ENCODE results near the gene MUC12.

MUC12 gene

DNA sequence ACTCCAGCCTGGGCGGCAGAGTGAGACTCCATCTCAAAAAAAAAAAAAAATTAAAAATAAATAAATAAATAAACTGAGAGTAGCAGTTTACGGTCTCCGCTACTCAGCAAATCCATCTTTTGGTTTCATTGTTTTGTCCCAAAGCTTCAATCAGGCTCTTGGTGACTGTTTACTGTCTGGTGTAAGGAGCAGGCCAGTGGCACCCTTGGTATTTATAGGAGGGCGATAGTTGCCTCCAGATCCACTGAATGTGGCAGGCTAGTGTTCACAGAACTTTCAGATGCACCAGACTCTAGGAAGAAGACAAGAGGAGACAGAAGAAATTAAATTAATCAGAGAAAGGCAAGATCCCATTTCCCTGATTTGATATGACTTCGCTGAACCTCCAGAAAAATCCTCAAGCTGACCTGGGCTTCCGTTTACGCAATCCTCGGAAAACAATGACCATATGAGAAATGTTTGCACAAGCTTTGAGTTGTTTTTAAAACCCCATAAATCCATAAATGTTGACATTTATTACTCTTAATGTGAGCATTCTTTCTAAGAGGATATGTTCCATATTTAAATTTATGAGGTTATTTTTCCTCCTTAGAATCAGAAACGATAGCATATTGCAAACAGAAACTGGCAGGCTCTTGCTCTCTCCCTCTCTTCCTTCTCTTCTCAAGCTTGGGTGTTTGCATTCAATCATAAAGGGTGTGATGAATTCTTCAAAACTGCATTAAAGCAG lies 27.2 kb upstream of the MUC12 start:
- in situ Hi-C loops (cut with MboI; ENCODE audit: low sequenced_read_pairs, unreplicated experiment): no loop called here
- DNase-seq (ENCODE audit: low spot score): no peak
- TF ChIP-seq, protein P1, sequence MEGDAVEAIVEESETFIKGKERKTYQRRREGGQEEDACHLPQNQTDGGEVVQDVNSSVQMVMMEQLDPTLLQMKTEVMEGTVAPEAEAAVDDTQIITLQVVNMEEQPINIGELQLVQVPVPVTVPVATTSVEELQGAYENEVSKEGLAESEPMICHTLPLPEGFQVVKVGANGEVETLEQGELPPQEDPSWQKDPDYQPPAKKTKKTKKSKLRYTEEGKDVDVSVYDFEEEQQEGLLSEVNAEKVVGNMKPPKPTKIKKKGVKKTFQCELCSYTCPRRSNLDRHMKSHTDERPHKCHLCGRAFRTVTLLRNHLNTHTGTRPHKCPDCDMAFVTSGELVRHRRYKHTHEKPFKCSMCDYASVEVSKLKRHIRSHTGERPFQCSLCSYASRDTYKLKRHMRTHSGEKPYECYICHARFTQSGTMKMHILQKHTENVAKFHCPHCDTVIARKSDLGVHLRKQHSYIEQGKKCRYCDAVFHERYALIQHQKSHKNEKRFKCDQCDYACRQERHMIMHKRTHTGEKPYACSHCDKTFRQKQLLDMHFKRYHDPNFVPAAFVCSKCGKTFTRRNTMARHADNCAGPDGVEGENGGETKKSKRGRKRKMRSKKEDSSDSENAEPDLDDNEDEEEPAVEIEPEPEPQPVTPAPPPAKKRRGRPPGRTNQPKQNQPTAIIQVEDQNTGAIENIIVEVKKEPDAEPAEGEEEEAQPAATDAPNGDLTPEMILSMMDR (IDR thresholded peaks at IDR 0.05; ENCODE audit: borderline replicate concordance, control extremely low read depth, extremely low read depth, insufficient read depth, missing control alignments): no peak

GRCh38 chr7:100943693-100944092 lies 25.7 kb upstream of the MUC12 start:
- TF ChIP-seq, protein P1 (IDR thresholded peaks at IDR 0.05; ENCODE audit: borderline replicate concordance, control extremely low read depth, extremely low read depth, insufficient read depth, missing control alignments): no peak
- in situ Hi-C loops (cut with MboI; ENCODE audit: low sequenced_read_pairs, unreplicated experiment): no loop called here
- DNase-seq (ENCODE audit: low spot score): no peak

- DNase-seq (ENCODE audit: low spot score): no peak
- TF ChIP-seq, protein P1 (IDR thresholded peaks at IDR 0.05; ENCODE audit: borderline replicate concordance, control extremely low read depth, extremely low read depth, insufficient read depth, missing control alignments): no peak
- in situ Hi-C loops (cut with MboI; ENCODE audit: low sequenced_read_pairs, unreplicated experiment): no loop called here
Measured at GRCh38 chr7:100944138-100944537, 25.2 kb upstream of the MUC12 start.

- TF ChIP-seq, protein P1 (IDR thresholded peaks at IDR 0.05; ENCODE audit: borderline replicate concordance, control extremely low read depth, extremely low read depth, insufficient read depth, missing control alignments): no peak
- DNase-seq (ENCODE audit: low spot score): no peak
- in situ Hi-C loops (cut with MboI; ENCODE audit: low sequenced_read_pairs, unreplicated experiment): no loop called here
Measured at GRCh38 chr7:100946111-100946510, 23.3 kb upstream of the MUC12 start.

GRCh38 chr7:100946766-100947365 lies 22.5 kb upstream of the MUC12 start:
- TF ChIP-seq, protein P1 (IDR thresholded peaks at IDR 0.05; ENCODE audit: borderline replicate concordance, control extremely low read depth, extremely low read depth, insufficient read depth, missing control alignments): no peak
- no peak for DNase-seq (ENCODE audit: low spot score)
- in situ Hi-C loops (cut with MboI; ENCODE audit: low sequenced_read_pairs, unreplicated experiment): no loop called here

GRCh38 chr7:100947792-100948191 lies 21.6 kb upstream of the MUC12 start:
- in situ Hi-C loops (cut with MboI; ENCODE audit: low sequenced_read_pairs, unreplicated experiment): no loop called here
- DNase-seq (ENCODE audit: low spot score): no peak

More at GRCh38 chr7:100947792-100948191, 21.6 kb upstream of the MUC12 start:
- TF ChIP-seq, protein P1 (IDR thresholded peaks at IDR 0.05; ENCODE audit: borderline replicate concordance, control extremely low read depth, extremely low read depth, insufficient read depth, missing control alignments): no peak
